NOMO-1 treated with dmso at 0.1 percent for 144 hours (cell line): Measurements from ENCODE around the gene TMEM130.
A peak's percentile ranks its signal among the peaks of the same experiment; 100 is the strongest.

ENCODE experiments used
- DNase-seq: peaks from one replicate; lab custom pipeline; 2025; ENCODE audit not compliant: unreplicated experiment; lab: John Stamatoyannopoulos, UW

Gene TMEM130

DNA sequence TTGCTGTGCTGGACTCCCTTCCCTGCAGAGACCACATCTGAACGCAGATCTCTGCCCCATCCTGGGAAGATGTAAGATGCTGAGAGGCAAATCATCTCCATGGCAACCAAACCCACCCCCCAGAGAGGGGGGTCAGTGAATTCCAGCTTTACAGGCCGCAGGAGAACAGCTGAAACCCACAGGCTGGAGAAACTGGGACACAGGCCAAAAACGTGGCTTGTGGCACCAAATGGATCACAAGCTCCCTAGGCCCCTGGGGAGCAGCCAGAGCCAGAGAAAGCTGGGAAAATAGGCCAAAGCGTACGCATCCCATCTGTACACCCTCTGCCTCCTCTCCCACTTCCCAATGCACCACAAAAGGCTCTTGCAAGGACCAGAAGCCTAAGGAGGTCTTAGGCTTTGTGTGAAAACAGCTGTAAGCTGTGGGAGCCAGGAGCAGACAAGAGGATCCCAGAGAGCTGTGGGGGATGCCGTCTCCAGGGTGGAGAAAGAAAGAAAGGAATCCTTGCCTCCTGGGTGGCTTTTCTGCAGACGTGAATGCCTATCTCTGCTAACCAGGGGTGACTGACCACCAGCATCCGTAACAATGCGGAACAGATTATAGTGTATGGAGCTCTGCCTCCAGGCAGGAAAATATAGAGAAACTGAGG is 59.5 kb downstream of the TMEM130 start:
- DNase-seq = no peak

DNA sequence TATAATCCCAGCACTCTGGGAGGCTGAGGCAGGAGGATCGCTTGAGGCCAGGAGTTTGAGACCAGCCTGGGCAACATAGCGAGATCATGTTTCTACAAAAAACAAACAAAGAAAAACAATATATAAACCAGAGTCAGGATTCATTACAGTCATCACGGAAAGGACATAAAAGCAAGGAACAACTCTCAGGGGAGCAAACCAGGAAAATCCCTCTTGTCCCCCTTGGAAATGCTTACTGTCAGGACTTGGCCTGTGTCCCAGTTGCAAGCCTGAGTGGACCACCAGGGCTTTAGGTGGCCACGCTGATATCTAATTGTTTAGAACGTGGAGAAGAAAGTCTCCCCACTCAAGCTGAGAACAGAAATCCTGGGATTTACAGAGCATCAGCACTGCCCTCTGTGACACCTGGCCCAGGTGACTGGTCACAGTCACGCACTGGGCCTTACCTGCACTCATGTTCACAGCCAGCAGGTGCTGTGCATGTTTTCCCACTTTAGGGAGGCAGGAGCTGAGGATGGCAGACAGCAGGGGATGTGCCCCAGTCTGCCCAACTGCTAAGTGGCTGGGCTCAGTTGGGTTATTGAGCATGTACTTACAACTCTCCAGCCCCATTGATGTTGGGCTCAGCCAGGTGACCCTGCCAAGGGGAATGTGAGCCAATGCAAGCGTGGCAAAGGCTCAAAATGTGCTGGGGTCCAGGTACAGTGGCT is 60.9 kb downstream of the TMEM130 start:
- no peak for DNase-seq

DNA sequence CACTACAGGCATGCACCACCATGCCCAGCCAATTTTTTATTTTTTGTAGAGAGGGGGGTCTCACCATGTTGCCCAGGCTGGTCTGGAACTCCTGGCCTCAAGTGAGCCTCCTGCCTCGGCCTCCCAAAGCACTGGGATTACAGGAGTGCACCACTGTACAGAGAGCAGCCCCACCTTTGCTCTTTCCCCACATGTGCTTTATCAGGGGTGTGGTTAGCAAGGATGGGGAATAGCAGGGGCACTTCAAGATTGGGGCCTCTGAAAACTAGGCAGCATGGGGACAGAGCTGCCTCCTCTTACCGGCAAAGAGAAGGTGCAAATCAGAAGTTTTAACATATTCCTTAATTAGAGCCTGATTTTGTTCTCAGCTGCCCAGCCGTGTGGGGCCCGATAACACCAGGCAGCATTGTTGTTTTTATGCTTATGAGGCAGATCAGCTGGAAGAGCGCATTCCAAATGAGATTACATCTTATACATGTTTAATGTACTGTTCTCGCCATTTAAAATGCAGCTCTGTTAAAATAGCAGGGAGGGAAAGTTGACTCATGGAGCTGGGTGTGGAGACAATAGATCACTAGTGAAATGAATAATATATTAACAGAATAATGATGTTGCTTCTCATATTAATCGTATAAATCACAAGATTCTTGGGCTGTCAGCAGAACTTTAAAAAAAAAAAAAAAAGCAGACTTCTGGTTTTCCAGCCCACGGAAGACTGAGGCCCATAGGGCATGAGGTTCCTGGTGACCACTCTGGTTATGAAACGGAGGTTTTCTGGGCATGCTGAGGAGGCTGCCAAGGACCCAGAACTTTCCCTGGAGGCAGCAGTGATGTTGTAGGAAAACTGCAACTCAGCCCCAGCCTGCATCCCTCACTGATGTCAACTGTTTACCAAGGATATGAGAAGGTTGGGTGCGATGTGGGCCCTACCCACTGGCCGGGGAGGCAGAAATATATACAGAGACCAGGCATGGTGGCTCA is 62.5 kb downstream of the TMEM130 start:
- DNase-seq = no peak

DNA sequence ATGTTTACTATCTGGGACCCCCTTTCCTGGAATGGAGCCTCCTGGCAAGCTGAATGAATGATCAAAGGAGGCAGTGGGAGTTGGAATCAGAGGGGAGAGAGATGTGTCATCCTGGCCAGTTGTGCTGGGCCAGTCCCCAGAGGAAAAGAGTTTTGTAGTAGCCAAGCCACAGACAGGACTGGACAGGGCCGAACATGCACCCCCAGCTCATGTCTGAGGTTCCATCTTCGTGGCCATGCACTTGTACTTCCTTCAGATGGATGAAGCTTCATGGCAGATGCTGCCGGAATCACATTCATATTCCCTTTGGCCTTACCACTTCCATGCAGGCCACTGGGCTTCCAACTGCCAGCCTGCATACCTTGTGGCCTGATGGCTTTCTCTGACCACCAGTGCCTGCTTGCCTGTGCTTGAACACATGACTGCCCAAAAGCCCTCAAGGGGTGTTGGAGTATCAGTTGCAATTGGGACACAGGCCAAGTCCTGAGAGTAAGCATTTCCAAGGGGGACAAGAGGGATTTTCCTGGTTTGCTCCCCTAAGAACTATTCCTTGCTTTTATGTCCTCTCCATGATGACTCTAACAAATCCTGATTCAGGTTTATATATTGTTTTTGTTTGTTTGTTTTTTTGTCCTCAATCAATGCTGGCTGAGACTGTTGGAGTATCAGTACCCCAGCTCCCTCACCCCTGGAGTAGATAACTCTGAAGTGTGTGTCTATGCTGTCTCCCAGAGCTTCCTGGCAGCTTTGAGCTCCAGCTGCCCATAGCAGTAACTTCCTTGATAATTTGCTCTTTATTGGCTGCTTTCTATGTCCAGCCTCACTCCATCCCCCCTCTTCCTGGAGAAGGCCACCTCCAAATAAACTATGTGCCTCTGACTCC is 63.6 kb downstream of the TMEM130 start:
- no peak for DNase-seq

DNA sequence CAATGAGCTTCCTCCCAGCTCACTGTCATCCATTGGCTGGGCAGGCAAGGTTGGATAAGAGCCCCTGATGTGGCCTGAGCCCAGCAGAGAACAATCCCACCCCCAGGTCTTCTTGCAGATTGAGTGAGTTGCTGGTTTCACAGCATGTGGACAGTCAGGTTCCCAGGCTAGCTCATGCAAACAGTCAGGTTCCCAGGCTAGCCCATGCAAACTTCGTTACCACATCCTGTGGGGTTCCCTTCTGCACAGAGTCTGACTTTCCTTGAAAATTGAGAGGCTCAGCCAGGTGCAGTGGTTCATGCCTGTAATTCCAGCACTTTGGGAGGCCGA is 67.1 kb downstream of the TMEM130 start:
- no peak for DNase-seq

DNA sequence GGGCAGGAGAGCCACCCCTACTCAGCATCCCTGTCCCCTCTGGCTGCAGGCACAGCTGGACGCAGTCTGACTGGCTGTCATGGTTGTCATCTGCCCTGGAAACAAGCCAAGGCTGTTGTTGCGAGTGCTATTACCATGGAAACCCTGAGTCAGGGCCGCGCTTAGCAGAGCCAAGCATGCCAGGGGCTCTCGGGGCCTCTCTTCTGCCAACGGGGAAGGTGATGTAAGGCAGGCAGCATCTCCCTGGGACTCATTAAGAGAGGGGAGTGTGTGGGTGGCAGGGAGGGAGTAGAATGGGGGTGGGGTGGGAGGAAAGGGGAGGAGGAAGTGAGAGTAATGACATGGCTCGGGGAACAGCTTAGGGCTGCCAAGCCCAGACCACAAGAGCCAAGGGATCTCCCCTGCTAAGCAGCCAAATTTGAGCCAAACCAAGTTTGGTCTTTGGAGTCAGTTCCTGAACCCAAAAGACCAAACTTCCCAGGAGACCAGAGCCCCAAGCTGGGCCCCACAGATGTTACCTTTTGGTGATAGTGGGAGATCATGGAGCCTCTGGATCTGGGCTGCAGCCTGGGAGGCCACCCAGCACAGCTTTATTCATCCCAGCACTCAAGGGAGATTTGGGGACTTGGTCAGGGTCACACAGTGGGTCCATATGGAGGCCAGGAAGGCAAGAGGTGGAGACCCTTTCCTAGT is 67.6 kb downstream of the TMEM130 start:
- peak; percentile 99 for DNase-seq

DNA sequence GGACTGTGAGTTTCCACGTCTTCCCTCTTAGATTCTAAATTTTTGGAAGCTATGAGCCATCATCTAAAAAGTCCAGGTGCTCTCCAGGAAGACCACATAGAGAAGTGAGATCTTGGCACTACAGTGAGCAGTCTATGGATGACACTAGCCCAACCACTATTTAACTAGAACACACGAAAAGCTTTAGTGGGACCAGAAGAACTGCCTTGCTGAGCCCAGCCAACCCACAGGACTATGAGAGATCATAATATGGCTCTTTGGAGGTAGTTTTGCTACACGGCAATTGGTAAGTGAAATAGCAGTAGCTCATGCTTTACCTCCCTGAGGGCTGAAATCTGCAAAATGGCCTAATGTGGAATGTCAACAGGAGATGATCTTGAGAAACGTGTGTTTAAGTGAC is 68.8 kb downstream of the TMEM130 start:
- no peak for DNase-seq

DNA sequence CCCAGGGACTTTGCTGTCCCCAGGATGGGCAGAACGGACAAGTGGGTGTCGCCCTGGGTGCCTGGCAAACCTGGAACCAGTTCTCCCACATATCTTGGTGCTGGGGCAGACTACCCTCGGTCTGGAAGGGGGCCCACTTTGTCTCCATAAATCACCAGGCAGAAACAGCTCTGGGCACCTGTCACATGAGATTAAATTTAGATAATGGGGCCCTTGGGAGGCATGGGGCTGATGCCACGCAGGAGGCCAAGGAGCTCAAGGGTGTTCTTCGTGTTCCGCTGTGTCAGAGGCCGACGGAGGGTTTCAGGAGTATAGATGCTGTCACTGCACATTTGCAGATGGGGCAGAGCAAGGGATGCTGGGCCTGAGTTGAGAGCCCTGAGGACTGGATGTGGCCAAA is 72.7 kb downstream of the TMEM130 start:
- DNase-seq = no peak
